Panc1 (cell line): ENCODE data around the gene CHST15. TPM values are rescaled to one million over a fixed set of nuclear protein-coding genes. Genes with fewer than 3 reads are reported as not detected.
A peak's percentile ranks its signal among the peaks of the same experiment; 100 is the strongest.

ENCODE experiments used
- ATAC-seq: fragments of 200-7000 bp; cut with Tn5 transposase; 2 replicates; pipeline ENCODE4 v1.9.1; 2020; ENCODE audit warnings: mild to moderate bottlenecking, moderate library complexity
- BruUV-seq: library from RNA; stranded (reverse); fragments of 400-500 nt; replicated peaks from 2 replicates; lab custom pipeline; 2021; lab: Mats Ljungman, UMichigan
- CTCF ChIA-PET: fragments of 300-600 bp; sonication (Branson Sonifier 250); formaldehyde crosslinking; loops from one replicate; lab custom pipeline; 2022; ENCODE audit warnings: antibody characterized with exemption; lab: Charles Lee
- POLR2A ChIA-PET: fragments of 300-600 bp; sonication (Branson Sonifier 250); formaldehyde crosslinking; loops from one replicate; lab custom pipeline; 2022; ENCODE audit warnings: antibody characterized with exemption; lab: Charles Lee
- DNase-seq: peaks from one replicate; pipeline ENCODE4 v3.0.0-alpha.2; 2010; ENCODE audit warnings: low read depth, low spot score
- H3K27ac ChIP-seq: 2 replicates; pipeline ENCODE4 v1.5.1; 2011; ENCODE audit warnings: mild to moderate bottlenecking, low read length, inconsistent platforms
- H3K27me3 ChIP-seq: fragments of 200-500 bp; sonication (Bioruptor generic); 2 replicates; pipeline ENCODE4 v1.6.0; 2014; ENCODE audit warnings: low read length, inconsistent platforms; ENCODE audit not compliant: control insufficient read depth, insufficient read depth
- H3K36me3 ChIP-seq: fragments of 200-500 bp; sonication (Bioruptor generic); 2 replicates; pipeline ENCODE4 v1.5.1; 2014; ENCODE audit warnings: inconsistent platforms, mild to moderate bottlenecking, low read length, moderate library complexity; ENCODE audit not compliant: control insufficient read depth, insufficient read depth
- H3K4me1 ChIP-seq: 2 replicates; pipeline ENCODE4 v1.5.1; 2011; ENCODE audit warnings: inconsistent platforms, mild to moderate bottlenecking, low read length, moderate library complexity; ENCODE audit not compliant: control insufficient read depth, insufficient read depth
- H3K4me3 ChIP-seq, 2 experiments: 2 replicates each; pipeline ENCODE4 v1.5.1; 2011 to 2012; ENCODE audit warnings: low read depth in 2 of 2, low read length in 2 of 2, mild to moderate bottlenecking in 2 of 2, inconsistent platforms in 1 of 2, moderate library complexity in 1 of 2
- H3K9me3 ChIP-seq: fragments of 200-500 bp; sonication (Bioruptor generic); 2 replicates; pipeline ENCODE4 v1.5.1; 2014; ENCODE audit warnings: low read depth, mild to moderate bottlenecking, inconsistent platforms, low read length, moderate library complexity; ENCODE audit not compliant: control insufficient read depth, insufficient read depth
- CTCF ChIP-seq: fragments of 450-650 bp; IDR thresholded peaks from 2 replicates; pipeline ENCODE4 v1.5.1; 2017; ENCODE audit warnings: mild to moderate bottlenecking
- POLR2AphosphoS5 ChIP-seq: IDR thresholded peaks from 2 replicates; pipeline ENCODE4 v1.6.1; 2012; ENCODE audit warnings: mild to moderate bottlenecking, low read depth, low read length, moderate library complexity
- REST ChIP-seq, 2 experiments: IDR thresholded peaks; 2 replicates each; pipeline ENCODE4 v1.6.1; 2011 to 2012; ENCODE audit warnings: low read depth in 2 of 2, control low read depth in 1 of 2, low read length in 1 of 2, mild to moderate bottlenecking in 1 of 2, moderate library complexity in 1 of 2; ENCODE audit not compliant: insufficient read depth in 1 of 2
- SIN3A ChIP-seq: IDR thresholded peaks from 2 replicates; pipeline ENCODE4 v1.6.1; 2012; ENCODE audit warnings: low read depth, mild to moderate bottlenecking, low read length, moderate library complexity, borderline replicate concordance; ENCODE audit not compliant: insufficient read depth
- TCF7L2 ChIP-seq: IDR thresholded peaks from 2 replicates; pipeline ENCODE4 v1.6.1; 2011; ENCODE audit warnings: mild to moderate bottlenecking, low read depth, low read length, inconsistent platforms
- in situ Hi-C: cut with HindIII; loops from 2 replicates; pipeline ENCODE4 v1.10.0; 2016; ENCODE audit warnings: low sequenced_read_pairs, low pct_unique_long_range_greater_than_20kb
- intact Hi-C: fragments of 100-400 bp; cut with micrococcal nuclease; formaldehyde crosslinking; loops from one replicate; pipeline ENCODE4 v1.10.0; 2022; ENCODE audit not compliant: unreplicated experiment
- total RNA-seq: library from RNA; stranded (reverse); gene quantifications from one replicate; pipeline ENCODE4 v1.2.1, GENCODE V29; 2021; ENCODE audit not compliant: unreplicated experiment

The CHST15 gene
- total RNA-seq, 1 experiment from 2014 or later = 33.2 TPM

GRCh38 chr10:124075231-124075955, 18.0 kb downstream of the CHST15 start:
- Histone ChIP-seq H3K36me3 (no peaks in the 10 kb centered on the region), H3K27ac (no peak overlapping the region), H3K4me1 (0 out of 2 replicates have a peak, but pooled peaks cover 4% of the 10 kb centered on the region), H3K27me3 (no peaks in the 10 kb centered on the region), H3K4me3 (no peak overlapping the region), H3K9me3 (no peaks in the 10 kb centered on the region)
- no peak for TF ChIP-seq CTCF
- TF ChIP-seq REST (IDR thresholded peaks at IDR 0.05; ENCODE audit: insufficient read depth in 1 of 2, low read depth in 2 of 2, low read length in 1 of 2) = no peak
- TF ChIP-seq TCF7L2 = no peak
- no peak for TF ChIP-seq SIN3A
- no peak for TF ChIP-seq POLR2AphosphoS5
- no peak for DNase-seq
- BruUV-seq = no TSS peak
- 0 out of 2 replicates have a peak, but pooled peaks have one; percentile 39 for ATAC-seq
- intact Hi-C loops = no loop called here
- in situ Hi-C loops = no loop called here
- ChIA-PET POLR2A (interaction anchor here (0.5 kb wide), 1 partner anchor 975 kb away, joined by 13 read pairs; no protein-coding TSS in a partner anchor), CTCF (interaction anchor here (0.8 kb wide), 1 partner anchor 10 kb away, joined by 3 read pairs; no protein-coding TSS in a partner anchor)

GRCh38 chr10:124074501-124075109, 18.8 kb downstream of the CHST15 start:
- Histone ChIP-seq H3K27me3 (no peaks in the 10 kb centered on the region), H3K4me3 (no peak overlapping the region), H3K4me1 (0 out of 2 replicates have a peak, but pooled peaks cover 4% of the 10 kb centered on the region), H3K36me3 (no peaks in the 10 kb centered on the region), H3K9me3 (no peaks in the 10 kb centered on the region), H3K27ac (no peak overlapping the region)
- in situ Hi-C loops = no loop called here
- ChIA-PET POLR2A (interaction anchor here (0.5 kb wide), 1 partner anchor 974 kb away, joined by 13 read pairs; no protein-coding TSS in a partner anchor), CTCF (interaction anchor here (0.8 kb wide), 1 partner anchor 11 kb away, joined by 3 read pairs; no protein-coding TSS in a partner anchor)
- no peak for TF ChIP-seq CTCF
- no peak for TF ChIP-seq TCF7L2
- no peak for TF ChIP-seq SIN3A
- TF ChIP-seq REST (IDR thresholded peaks at IDR 0.05; ENCODE audit: insufficient read depth in 1 of 2, low read depth in 2 of 2, low read length in 1 of 2) = no peak
- TF ChIP-seq POLR2AphosphoS5 = no peak
- intact Hi-C loops = no loop called here
- no TSS peak for BruUV-seq
- no peak for ATAC-seq
- no peak for DNase-seq
